Keratinocyte (primary cell): ENCODE data around the gene LATS1.
"Not testable (repeated sequence)": the region's sequence is repeated elsewhere in the genome, so short reads cannot be mapped to it uniquely, and the experiment has no call there.

Source experiments
- CTCF ChIP-seq, 3 experiments: IDR thresholded peaks in 1 of 3; conservative IDR thresholded peaks in 1 of 3; optimal IDR thresholded peaks in 1 of 3; 2 replicates in 2 of 3; 3 replicates in 1 of 3; pipeline versions ENCODE3 to v1.5.1; 2011; ENCODE audit warnings: low read length in 3 of 3, mild to moderate bottlenecking in 3 of 3, moderate library complexity in 2 of 3, control low read depth in 1 of 3, inconsistent platforms in 1 of 3; ENCODE audit not compliant: insufficient read depth in 2 of 3; ENCODE audit errors: extremely low read depth in 1 of 3
- EZH2 ChIP-seq: IDR thresholded peaks from one replicate; pipeline ENCODE4 v1.6.1; 2012; ENCODE audit warnings: inconsistent platforms, mild to moderate bottlenecking, low read length, moderate library complexity

- TF ChIP-seq CTCF (optimal IDR thresholded peaks at IDR 0.05 in 1 of 3, IDR thresholded peaks at IDR 0.05 in 1 of 3, conservative IDR thresholded peaks at IDR 0.05 in 1 of 3; ENCODE audit: extremely low read depth in 1 of 3, insufficient read depth in 2 of 3, low read length in 3 of 3); EZH2: not testable (repeated sequence)
Observed at GRCh38 chr6:149749082-149749593, 31.2 kb upstream of the LATS1 start.
